Spinal cord (tissue), 10 donors: ENCODE measurements around the gene PRXL2C. TPM values are rescaled to one million over a fixed set of nuclear protein-coding genes. Genes with fewer than 3 reads are reported as not detected.
A peak's percentile ranks its signal among the peaks of the same experiment; 100 is the strongest.
"Not testable (repeated sequence)": the region's sequence is repeated elsewhere in the genome, so short reads cannot be mapped to it uniquely, and the experiment has no call there.

ENCODE experiments used
- DNase-seq, 6 donors: peaks; one replicate each; pipeline versions ENCODE4 v3.0.0 to v3.0.0-alpha.2; 2013 to 2015; ENCODE audit warnings: low spot score in 6 of 6, low read depth in 4 of 6
- H3K27ac ChIP-seq: one replicate; pipeline ENCODE4 v1.5.1; 2013; ENCODE audit warnings: low read depth, low read length, control low read depth
- H3K27me3 ChIP-seq: one replicate; pipeline ENCODE4 v1.6.1; 2013; ENCODE audit warnings: low read length; ENCODE audit not compliant: control insufficient read depth, insufficient read depth
- H3K36me3 ChIP-seq: one replicate; pipeline ENCODE4 v1.6.1; 2013; ENCODE audit warnings: low read length; ENCODE audit not compliant: control insufficient read depth, insufficient read depth
- H3K4me1 ChIP-seq: one replicate; pipeline ENCODE4 v1.6.1; 2013; ENCODE audit warnings: low read length; ENCODE audit not compliant: control insufficient read depth, insufficient read depth
- H3K4me3 ChIP-seq: one replicate; pipeline ENCODE4 v1.5.1; 2013; ENCODE audit warnings: low read depth, low read length, control low read depth
- H3K9me3 ChIP-seq: one replicate; pipeline ENCODE4 v1.6.1; 2013; ENCODE audit warnings: low read length; ENCODE audit not compliant: control insufficient read depth, insufficient read depth
- WGBS: methylation state at CpG from one replicate; pipeline ENCODE4 v1.1.5; 2013; ENCODE audit warnings: missing lambda C conversion rate; ENCODE audit not compliant: insufficient coverage; 5-methylcytosine and 5-hydroxymethylcytosine counted together
- long read RNA-seq, 4 donors: transcript quantifications; one replicate each; lab custom pipeline, GENCODE V29; 2026
- polyA plus RNA-seq, 2 donors: library from polyadenylated mRNA; unstranded; fragments of 120-200 nt; gene quantifications; one replicate each; pipeline ENCODE4 v1.2.1, GENCODE V29; 2013; ENCODE audit not compliant: insufficient read length in 2 of 2
- total RNA-seq, 2 donors: library from RNA; depleted of rRNA in 1 of 2; stranded (reverse); fragments of 120-200 nt in 1 of 2; fragments of >200 nt in 1 of 2; gene quantifications; one replicate each; pipeline versions ENCODE4 v1.2.3 to v1.2.4, GENCODE V29; 2013 to 2014
- donor health status: healthy.

PRXL2C gene, protein sequence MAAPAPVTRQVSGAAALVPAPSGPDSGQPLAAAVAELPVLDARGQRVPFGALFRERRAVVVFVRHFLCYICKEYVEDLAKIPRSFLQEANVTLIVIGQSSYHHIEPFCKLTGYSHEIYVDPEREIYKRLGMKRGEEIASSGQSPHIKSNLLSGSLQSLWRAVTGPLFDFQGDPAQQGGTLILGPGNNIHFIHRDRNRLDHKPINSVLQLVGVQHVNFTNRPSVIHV
- 10 to 100 TPM; 11.6 to 15.5 TPM for total RNA-seq
- 1 to 10 TPM; 6.1 to 7.3 TPM for polyA plus RNA-seq
- long read RNA-seq, donor 1, partial matches to known transcripts: 0 of 3 reads
- long read RNA-seq, donor 1, other reads (novel, unspliced or antisense): 0 of 3 reads
- long read RNA-seq, donor 2, partial matches to known transcripts: 0 of 1 reads
- long read RNA-seq, donor 2, other reads (novel, unspliced or antisense): 0 of 1 reads
- long read RNA-seq, donor 3, partial matches to known transcripts: 0 of 2 reads
- long read RNA-seq, donor 3, other reads (novel, unspliced or antisense): 0 of 2 reads
- long read RNA-seq, donor 4, partial matches to known transcripts: 0 of 2 reads
- long read RNA-seq, donor 4, other reads (novel, unspliced or antisense): 0 of 2 reads

- under 1% methylated on average over 51 of the region's 57 CpGs for WGBS
- Histone ChIP-seq H3K27ac (peak within 1 kb of the TSS; percentile 91), H3K36me3 (no peaks in the 10 kb centered on the region), H3K4me3 (peak within 1 kb of the TSS; percentile 58), H3K4me1 (peaks cover 9% of the 10 kb centered on the region), H3K9me3 (no peaks in the 10 kb centered on the region), H3K27me3 (no peaks in the 10 kb centered on the region)
- peak; percentile 21 to 78 (median 38) for DNase-seq
Measured at GRCh38 chr9:96655198-96655851, at the start of gene PRXL2C. Gene PRXL2C (minus strand): TSS chr9:96655317. CDS start chr9:96655281, 36 bp downstream.

GRCh38 chr9:96700721-96701375 is 45.7 kb upstream of the PRXL2C start:
- H3K27ac ChIP-seq, H3K27me3 ChIP-seq, H3K4me1 ChIP-seq, H3K4me3 ChIP-seq, DNase-seq, H3K36me3 ChIP-seq, H3K9me3 ChIP-seq: not testable (repeated sequence)
- 99% methylated on average over 18 of the region's 30 CpGs for WGBS

DNA sequence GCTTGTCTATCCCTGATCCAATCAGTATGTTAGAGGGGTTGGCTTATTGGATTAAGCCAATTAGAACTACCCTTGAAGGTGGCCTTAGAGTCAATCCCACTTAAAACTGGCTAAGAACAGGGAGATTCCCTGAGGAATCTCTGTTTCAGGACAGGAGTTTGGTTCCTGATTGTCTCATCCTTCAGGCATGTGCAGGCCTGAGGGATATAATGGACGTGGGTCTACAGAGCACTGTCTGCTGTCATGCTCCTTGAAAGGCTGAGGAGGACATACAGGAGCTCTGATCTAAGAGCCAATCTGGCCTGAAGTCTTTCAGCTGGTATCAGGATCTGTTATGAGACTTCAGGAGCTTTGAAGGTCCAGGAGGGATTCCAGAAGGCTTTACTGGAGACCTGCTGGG is 36.2 kb upstream of the PRXL2C start:
- Histone ChIP-seq H3K9me3 (peaks cover 5% of the 10 kb centered on the region), H3K27ac (no peak overlapping the region), H3K4me3 (no peak overlapping the region), H3K27me3 (no peaks in the 10 kb centered on the region), H3K36me3 (no peaks in the 10 kb centered on the region), H3K4me1 (peaks cover 3% of the 10 kb centered on the region)
- DNase-seq: no peak
- 79% methylated on average over 1 of the region's 1 CpG for WGBS

DNA sequence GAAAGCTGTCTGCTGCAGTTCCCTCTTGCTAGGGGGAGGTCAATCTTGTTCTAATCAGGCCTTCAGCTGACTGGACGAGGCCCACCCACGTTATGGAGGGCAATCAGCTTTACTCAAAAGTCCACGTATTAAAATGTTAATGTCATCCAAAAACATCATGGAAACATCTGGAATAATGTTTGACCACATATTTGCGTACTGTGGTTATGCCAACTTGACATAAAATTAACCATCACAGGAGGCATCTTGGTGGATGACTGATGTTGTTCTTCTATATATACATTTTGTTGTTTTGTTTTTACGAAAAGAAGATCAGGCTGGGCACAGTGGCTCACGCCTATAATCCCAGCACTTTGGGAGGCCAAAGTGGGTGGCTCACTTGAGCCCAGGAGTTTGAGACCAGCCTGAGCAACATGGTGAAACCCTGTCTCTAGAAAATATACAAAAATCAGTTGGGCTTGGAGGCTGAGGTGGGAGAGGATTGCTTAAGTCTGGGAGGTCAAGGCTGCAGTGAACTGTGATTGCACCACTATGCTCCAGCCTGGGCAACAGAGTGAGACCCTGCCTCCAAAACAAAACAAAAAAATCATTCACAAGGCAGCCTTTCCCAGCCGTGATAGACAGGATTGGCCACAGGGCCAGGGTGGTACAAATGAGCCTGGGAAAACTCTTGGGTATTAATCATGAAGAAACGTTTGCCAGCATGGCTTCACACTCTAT is 33.8 kb upstream of the PRXL2C start:
- H3K27ac ChIP-seq: no peak overlapping the region
- peaks cover 5% of the 10 kb centered on the region for H3K4me1 ChIP-seq
- H3K27me3 ChIP-seq: no peaks in the 10 kb centered on the region
- 65% methylated on average over 4 of the region's 8 CpGs for WGBS
- peaks cover 5% of the 10 kb centered on the region for H3K9me3 ChIP-seq
- no peak for DNase-seq
- no peak overlapping the region for H3K4me3 ChIP-seq
- no peaks in the 10 kb centered on the region for H3K36me3 ChIP-seq

- Histone ChIP-seq H3K27ac (no peak overlapping the region), H3K9me3 (peaks cover 5% of the 10 kb centered on the region), H3K36me3 (no peaks in the 10 kb centered on the region), H3K4me1 (peaks cover 5% of the 10 kb centered on the region), H3K27me3 (no peaks in the 10 kb centered on the region), H3K4me3 (no peak overlapping the region)
- WGBS: 84% methylated on average over 5 of the region's 5 CpGs
- DNase-seq: no peak
Measured at GRCh38 chr9:96688187-96688586, 33.1 kb upstream of the PRXL2C start.

DNA sequence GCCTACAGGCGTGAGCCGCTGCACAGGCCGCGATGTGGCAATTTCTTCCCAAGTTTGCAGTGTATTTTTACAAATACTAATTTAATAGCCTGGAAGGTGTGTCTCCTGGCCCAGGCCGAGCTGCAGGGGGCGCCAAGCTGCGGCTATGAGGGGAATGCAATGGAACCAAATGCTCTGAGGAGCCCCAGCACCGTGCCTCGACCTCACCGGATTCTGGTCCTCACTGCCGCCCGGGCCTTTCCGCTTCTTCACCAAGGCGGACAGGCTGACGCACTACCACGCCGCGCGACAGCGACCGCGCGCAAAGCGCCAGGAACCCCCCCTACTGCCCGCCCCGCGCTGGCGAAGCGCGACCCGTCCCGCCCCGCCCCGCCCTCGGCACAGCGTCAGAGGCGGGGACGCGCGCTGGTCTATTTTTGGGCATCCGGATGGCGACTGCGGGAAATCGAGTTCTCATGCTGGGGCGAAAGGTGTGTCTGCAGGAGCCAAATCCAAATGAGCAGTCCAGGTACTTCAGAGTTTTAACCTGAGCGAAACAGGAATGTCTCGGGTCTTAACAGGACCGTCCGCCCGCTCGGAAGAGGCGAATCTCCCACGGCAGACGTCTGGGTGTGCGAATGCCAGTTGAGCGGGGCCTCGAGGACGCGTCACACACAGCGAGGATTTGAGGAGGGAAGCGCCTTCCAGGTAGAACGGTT is 31.7 kb upstream of the PRXL2C start:
- peak; percentile 48 to 89 (median 60) for DNase-seq
- WGBS: 2% methylated on average over 58 of the region's 62 CpGs
- peaks cover 5% of the 10 kb centered on the region for H3K4me1 ChIP-seq
- H3K27me3 ChIP-seq: no peaks in the 10 kb centered on the region
- H3K27ac ChIP-seq: peak overlapping the region; percentile 38
- peak overlapping the region; percentile 46 for H3K4me3 ChIP-seq
- H3K36me3 ChIP-seq: no peaks in the 10 kb centered on the region
- H3K9me3 ChIP-seq: peaks cover 4% of the 10 kb centered on the region

DNA sequence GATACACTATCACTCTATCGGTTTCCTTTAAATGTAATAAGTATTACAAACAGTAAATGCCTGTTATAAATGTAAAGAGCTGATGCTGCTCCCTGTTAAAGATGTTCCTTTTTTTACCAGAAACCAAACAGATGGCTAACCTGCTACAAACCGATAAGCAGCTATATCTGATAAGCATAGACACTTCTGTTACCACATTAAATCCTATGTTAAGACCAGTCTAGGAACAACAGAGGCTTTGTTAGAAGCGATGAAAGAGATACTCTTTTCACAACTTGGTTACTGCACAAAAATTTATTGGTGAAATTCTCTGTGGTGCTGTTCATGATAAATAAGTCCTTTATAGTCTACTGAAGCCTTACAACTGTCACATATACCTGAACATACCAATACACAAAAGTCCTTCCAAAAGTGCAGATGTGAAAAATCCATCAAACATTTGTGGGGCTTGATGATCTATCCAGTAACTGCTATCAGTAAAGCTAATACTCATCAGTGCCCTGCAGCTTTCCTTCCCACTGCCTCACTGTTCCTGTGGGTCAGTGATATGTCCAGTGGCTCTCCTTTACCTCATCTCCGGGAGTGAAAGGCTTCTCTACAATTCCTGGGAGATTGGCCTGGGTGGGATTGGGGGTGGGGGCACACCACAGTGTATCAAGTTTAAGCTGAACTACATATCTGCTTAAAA is 25.8 kb upstream of the PRXL2C start:
- no peak for DNase-seq

DNA sequence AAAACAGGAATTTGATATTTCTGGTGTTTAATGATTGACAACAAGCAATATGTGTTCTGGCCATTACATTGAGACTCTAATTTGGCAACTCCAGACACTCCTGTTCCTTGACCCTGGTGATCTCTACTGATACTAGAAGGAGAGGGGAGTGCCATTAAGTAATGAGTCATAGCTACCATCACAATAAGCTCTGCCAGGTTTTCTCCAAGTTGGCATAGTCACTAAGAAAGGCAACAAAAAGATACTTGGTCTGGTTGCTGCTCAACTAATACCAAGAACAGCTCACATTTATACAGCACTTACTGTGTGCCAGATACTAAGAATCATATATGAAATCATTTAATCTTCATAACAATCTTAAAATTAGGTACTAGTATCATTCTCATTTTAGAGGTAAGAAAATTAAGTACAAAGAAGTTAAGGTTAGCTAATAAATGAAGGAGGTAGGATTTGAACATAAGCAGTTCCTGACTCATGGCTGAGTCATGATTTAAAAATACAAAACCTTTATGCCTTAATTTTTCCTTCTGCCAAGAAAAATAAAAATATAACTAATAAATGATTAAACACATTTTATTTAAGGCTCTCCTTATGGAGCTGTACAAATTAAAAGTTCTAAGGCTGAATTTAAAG is 19.9 kb upstream of the PRXL2C start:
- H3K4me3 ChIP-seq: no peak overlapping the region
- H3K4me1 ChIP-seq: no peaks in the 10 kb centered on the region
- H3K27me3 ChIP-seq: no peaks in the 10 kb centered on the region
- no peak for DNase-seq
- no peak overlapping the region for H3K27ac ChIP-seq
- H3K9me3 ChIP-seq: no peaks in the 10 kb centered on the region
- no peaks in the 10 kb centered on the region for H3K36me3 ChIP-seq

More for the DNA sequence above, 25.8 kb upstream of the PRXL2C start:
- no CpG with 5 or more reads among the region's 4 CpGs for WGBS
- H3K27me3 ChIP-seq: no peaks in the 10 kb centered on the region
- H3K36me3 ChIP-seq: no peaks in the 10 kb centered on the region
- H3K9me3 ChIP-seq: no peaks in the 10 kb centered on the region
- H3K27ac ChIP-seq: no peak overlapping the region
- H3K4me1 ChIP-seq: no peaks in the 10 kb centered on the region
- H3K4me3 ChIP-seq: no peak overlapping the region
